Measurements from ENCODE around the gene ARMC7. TPM values are rescaled to one million over a fixed set of nuclear protein-coding genes. Genes with fewer than 3 reads are reported as not detected.

The ARMC7 gene
- total RNA-seq, 1 donor from 2014 or later = 12.8 TPM

DNA sequence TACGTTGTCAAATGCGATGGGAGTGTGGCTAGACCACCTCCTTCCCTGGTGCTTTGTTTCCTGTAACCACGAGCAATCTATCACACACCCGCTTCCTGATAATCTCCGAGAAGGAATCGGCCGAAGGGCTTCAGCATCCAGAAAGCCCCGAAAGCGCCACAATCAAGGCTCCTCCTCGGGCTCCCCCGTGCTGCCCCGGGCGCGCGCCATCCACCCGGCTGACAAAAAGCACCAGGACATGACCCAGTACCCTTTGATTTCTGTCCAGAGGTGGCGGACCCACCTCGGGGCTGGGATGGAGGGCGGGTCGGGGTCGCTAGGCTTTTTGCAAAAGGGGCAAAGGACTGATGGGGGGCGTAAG lies 743 bp upstream of the ARMC7 start:
- Mint-ChIP-seq H3K9me3 (ENCODE audit: unreplicated experiment) (no peaks in the 10 kb centered on the region), H3K4me3 (ENCODE audit: unreplicated experiment) (peak overlapping the region; percentile 83), H3K27me3 (ENCODE audit: unreplicated experiment) (no peaks in the 10 kb centered on the region), H3K27ac (ENCODE audit: unreplicated experiment) (no peak overlapping the region), H3K36me3 (ENCODE audit: unreplicated experiment) (peaks cover 2% of the 10 kb centered on the region), H3K4me1 (ENCODE audit: unreplicated experiment) (peaks cover 34% of the 10 kb centered on the region)
- TF ChIP-seq, protein P1, sequence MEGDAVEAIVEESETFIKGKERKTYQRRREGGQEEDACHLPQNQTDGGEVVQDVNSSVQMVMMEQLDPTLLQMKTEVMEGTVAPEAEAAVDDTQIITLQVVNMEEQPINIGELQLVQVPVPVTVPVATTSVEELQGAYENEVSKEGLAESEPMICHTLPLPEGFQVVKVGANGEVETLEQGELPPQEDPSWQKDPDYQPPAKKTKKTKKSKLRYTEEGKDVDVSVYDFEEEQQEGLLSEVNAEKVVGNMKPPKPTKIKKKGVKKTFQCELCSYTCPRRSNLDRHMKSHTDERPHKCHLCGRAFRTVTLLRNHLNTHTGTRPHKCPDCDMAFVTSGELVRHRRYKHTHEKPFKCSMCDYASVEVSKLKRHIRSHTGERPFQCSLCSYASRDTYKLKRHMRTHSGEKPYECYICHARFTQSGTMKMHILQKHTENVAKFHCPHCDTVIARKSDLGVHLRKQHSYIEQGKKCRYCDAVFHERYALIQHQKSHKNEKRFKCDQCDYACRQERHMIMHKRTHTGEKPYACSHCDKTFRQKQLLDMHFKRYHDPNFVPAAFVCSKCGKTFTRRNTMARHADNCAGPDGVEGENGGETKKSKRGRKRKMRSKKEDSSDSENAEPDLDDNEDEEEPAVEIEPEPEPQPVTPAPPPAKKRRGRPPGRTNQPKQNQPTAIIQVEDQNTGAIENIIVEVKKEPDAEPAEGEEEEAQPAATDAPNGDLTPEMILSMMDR (IDR thresholded peaks at IDR 0.05) = no peak
- no peak for DNase-seq (ENCODE audit: extremely low spot score, unreplicated experiment)

DNA sequence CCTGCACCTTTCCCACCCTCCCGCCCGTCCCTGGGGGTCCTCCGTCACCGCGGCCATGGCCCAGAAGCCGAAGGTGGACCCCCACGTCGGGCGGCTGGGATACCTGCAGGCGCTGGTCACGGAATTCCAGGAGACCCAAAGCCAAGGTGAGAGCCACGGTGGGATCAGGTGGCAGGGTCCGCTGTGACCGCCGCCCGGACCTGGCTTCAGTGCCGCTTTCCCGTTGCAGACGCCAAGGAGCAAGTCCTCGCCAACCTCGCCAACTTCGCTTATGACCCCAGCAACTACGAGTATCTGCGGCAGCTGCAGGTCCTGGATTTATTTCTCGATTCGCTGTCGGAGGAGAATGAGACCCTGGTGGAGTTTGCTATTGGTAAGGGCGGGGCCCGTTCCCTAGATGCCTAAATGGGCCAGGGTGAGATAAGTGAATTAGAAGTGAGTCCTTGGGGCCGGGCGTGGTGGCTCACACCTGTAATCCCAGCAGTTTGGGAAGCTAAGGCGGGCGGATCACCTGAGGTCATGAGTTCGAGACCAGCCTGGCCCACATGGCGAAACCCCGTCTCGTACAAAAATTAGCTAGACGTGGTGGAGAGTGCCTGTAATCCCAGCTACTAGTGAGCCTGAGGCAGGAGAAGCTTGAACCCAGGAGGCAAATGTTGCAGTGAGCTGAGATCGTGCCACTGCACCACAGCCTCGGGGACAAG lies 617 bp downstream of the ARMC7 start:
- Mint-ChIP-seq H3K4me1 (ENCODE audit: unreplicated experiment) (peaks cover 43% of the 10 kb centered on the region), H3K27ac (ENCODE audit: unreplicated experiment) (peak overlapping the region; percentile 47)

DNA sequence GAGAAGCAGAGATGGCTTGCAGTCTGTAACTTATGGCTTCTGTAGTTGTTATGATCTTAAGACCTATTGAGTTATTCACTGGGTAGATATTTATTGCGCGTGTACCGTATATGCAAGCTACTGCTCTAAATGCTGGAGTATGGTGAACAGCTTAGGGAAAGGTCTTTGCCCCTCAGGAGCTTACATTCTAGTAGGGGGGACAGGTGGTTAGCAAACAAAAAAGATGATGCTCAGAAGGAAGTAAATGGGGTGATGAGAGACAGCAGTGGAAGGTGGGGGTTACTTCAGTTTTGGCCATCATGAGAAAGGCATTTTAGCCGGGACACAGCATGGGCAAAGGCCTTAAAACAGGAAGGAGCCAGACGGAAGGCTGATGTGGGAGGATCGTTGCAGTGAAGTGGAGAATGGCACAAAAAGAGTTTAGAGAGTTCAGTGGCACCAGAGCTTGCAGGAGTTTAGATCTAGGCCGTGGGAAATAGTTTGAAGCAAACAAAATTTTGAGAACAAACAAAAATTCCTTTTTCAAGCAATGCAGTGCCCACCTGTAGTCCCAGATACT lies 2.1 kb downstream of the ARMC7 start:
- H3K9me3 Mint-ChIP-seq (ENCODE audit: unreplicated experiment) = no peaks in the 10 kb centered on the region
- no peak overlapping the region for H3K27ac Mint-ChIP-seq (ENCODE audit: unreplicated experiment)
- H3K4me1 Mint-ChIP-seq (ENCODE audit: unreplicated experiment) = peaks cover 38% of the 10 kb centered on the region
- DNase-seq (ENCODE audit: extremely low spot score, unreplicated experiment) = no peak
- H3K4me3 Mint-ChIP-seq (ENCODE audit: unreplicated experiment) = peak overlapping the region; percentile 51
- no peaks in the 10 kb centered on the region for H3K36me3 Mint-ChIP-seq (ENCODE audit: unreplicated experiment)
- H3K27me3 Mint-ChIP-seq (ENCODE audit: unreplicated experiment) = no peaks in the 10 kb centered on the region
- TF ChIP-seq, protein P1 (IDR thresholded peaks at IDR 0.05) = no peak

More for the DNA sequence above, 617 bp downstream of the ARMC7 start:
- H3K36me3 Mint-ChIP-seq (ENCODE audit: unreplicated experiment) = peaks cover 2% of the 10 kb centered on the region
- no peak for DNase-seq (ENCODE audit: extremely low spot score, unreplicated experiment)
- H3K9me3 Mint-ChIP-seq (ENCODE audit: unreplicated experiment) = no peaks in the 10 kb centered on the region
- H3K27me3 Mint-ChIP-seq (ENCODE audit: unreplicated experiment) = no peaks in the 10 kb centered on the region
- peak overlapping the region; percentile 83 for H3K4me3 Mint-ChIP-seq (ENCODE audit: unreplicated experiment)
- TF ChIP-seq, protein P1 (IDR thresholded peaks at IDR 0.05) = no peak

DNA sequence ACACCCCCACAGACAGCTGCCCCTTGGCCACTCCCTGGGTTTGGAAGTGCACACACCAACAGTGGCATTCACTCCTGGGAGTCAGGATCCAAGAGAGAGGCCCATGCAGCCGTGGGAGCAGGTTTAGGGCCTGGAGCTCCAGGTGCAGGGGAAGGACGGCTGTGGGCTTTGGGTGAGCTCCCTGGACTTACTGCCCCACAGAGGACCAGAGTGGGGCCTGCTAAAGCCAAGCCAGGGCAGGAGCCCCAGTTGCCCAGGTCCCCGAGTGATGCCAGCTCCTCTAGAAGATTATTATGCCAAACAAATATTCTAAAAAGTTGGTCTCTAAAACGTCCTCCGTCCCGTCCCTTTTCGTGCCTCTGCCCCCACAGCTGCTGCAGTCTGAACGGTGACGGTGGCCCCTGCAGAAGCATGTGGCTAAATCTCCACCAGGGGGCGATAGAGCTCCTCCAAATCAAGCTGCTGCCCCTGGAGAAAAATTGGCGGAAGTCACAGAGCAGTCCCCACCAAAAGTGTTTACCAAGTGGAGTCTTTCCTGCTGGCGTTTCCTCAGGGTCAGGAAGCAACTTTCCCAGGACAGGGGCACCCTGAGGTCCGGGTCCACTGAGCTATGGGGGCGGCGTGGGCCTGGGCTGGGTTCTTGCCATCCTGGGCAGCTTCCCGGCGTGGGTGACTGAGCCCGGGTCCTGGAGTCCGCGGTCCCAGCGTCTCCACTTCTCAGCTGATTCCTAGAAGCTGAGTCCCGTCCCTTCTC lies 4.2 kb downstream of the ARMC7 start:
- Mint-ChIP-seq H3K36me3 (ENCODE audit: unreplicated experiment) (peaks cover 7% of the 10 kb centered on the region), H3K4me3 (ENCODE audit: unreplicated experiment) (peak overlapping the region; percentile 59), H3K27me3 (ENCODE audit: unreplicated experiment) (no peaks in the 10 kb centered on the region), H3K27ac (ENCODE audit: unreplicated experiment) (peak overlapping the region; percentile 54), H3K9me3 (ENCODE audit: unreplicated experiment) (no peaks in the 10 kb centered on the region), H3K4me1 (ENCODE audit: unreplicated experiment) (peaks cover 36% of the 10 kb centered on the region)
- DNase-seq (ENCODE audit: extremely low spot score, unreplicated experiment) = peak; percentile 95
- TF ChIP-seq, protein P1 (IDR thresholded peaks at IDR 0.05) = peak; percentile 97
